ENCODE data around the gene SENP3. TPM values are rescaled to one million over a fixed set of nuclear protein-coding genes. Genes with fewer than 3 reads are reported as not detected.
"Not testable (repeated sequence)": the region's sequence is repeated elsewhere in the genome, so short reads cannot be mapped to it uniquely, and the experiment has no call there.

Gene SENP3
- total and polyA plus RNA-seq, 11 donors = 26.4 to 65.5 (median 29.1) TPM

GRCh38 chr17:7591596-7591995, 29.9 kb downstream of the SENP3 start:
- DNase-seq = no peak
- no peak for ATAC-seq
- H3K36me3 ChIP-seq = peaks cover 6 to 80% (median 71%) of the 10 kb centered on the region in 9 donors
- 81 to 92% (median 89%) methylated on average over 5 of the region's 5 CpGs for WGBS, 4 donors
- no peak overlapping the region for H3K4me3 ChIP-seq
- intact Hi-C loops (cut with DNase I) = no loop called here
- peaks cover 3 to 31% (median 15%) of the 10 kb centered on the region in 12 donors for H3K4me1 ChIP-seq
- H3K9me3 ChIP-seq = no peaks in the 10 kb centered on the region
- no peak for TF ChIP-seq POLR2A (IDR thresholded peaks at IDR 0.05)
- TF ChIP-seq CTCF (IDR thresholded peaks at IDR 0.05) = no peak
- H3K27me3 ChIP-seq = no peaks in the 10 kb centered on the region
- no peak overlapping the region for H3K27ac ChIP-seq

- WGBS, 4 donors = 89 to 94% (median 94%) methylated on average over 23 of the region's 23 CpGs
- Histone ChIP-seq H3K9me3 (no peaks in the 10 kb centered on the region), H3K27me3 (no peaks in the 10 kb centered on the region), H3K27ac (no peak overlapping the region), H3K4me3 (no peak overlapping the region), H3K4me1 (peaks cover 3 to 24% (median 15%) of the 10 kb centered on the region in 12 donors), H3K36me3 (peaks cover 6 to 83% (median 74%) of the 10 kb centered on the region in 9 donors)
- intact Hi-C loops (cut with DNase I) = no loop called here
- TF ChIP-seq POLR2A (IDR thresholded peaks at IDR 0.05) (no peak), CTCF (IDR thresholded peaks at IDR 0.05) (no peak)
- DNase-seq = no peak
- no peak for ATAC-seq
These were observed 30.8 kb downstream of the SENP3 start for GRCh38 chr17:7592422-7593021.

DNA sequence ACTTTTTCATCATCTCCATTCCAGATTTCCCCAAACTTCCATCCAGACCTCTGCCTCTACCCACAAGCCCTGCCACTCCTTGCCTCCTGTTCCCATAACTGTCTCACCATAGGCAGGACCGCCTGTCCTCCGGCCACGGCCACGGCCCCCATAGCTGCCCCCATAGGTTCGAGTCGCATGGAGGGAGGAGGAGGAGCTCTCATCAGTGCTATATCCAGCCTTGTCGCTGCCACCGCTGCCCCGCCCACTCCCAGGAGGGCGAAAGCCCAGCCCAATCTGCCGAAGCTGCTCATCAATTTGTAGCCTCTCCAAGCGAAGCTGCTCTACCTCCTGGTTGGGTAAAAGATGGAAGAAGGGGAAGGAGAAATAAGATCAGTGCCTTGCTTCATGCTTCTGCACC, 31.6 kb downstream of the SENP3 start:
- peaks cover 6 to 81% (median 74%) of the 10 kb centered on the region in 9 donors for H3K36me3 ChIP-seq
- WGBS, 4 donors = 76 to 80% (median 79%) methylated on average over 12 of the region's 12 CpGs
- intact Hi-C loops (cut with DNase I) = no loop called here

GRCh38 chr17:7597561-7597960, 35.8 kb downstream of the SENP3 start:
- H3K36me3 ChIP-seq = peaks cover 19 to 97% (median 96%) of the 10 kb centered on the region in 9 donors
- intact Hi-C loops (cut with DNase I); DNase-seq; H3K4me1 ChIP-seq; H3K27me3 ChIP-seq; H3K27ac ChIP-seq; H3K9me3 ChIP-seq; ATAC-seq; H3K4me3 ChIP-seq: not testable (repeated sequence)
- WGBS, 4 donors = 83 to 97% (median 88%) methylated on average over 5 of the region's 5 CpGs

More for the DNA sequence above, 31.6 kb downstream of the SENP3 start:
- H3K27ac ChIP-seq = no peak overlapping the region
- H3K4me3 ChIP-seq = no peak overlapping the region
- H3K9me3 ChIP-seq = no peaks in the 10 kb centered on the region
- DNase-seq = no peak
- peaks cover 3 to 16% (median 13%) of the 10 kb centered on the region in 12 donors for H3K4me1 ChIP-seq
- ATAC-seq = no peak
- no peak for TF ChIP-seq POLR2A (IDR thresholded peaks at IDR 0.05)
- no peak for TF ChIP-seq CTCF (IDR thresholded peaks at IDR 0.05)
- no peaks in the 10 kb centered on the region for H3K27me3 ChIP-seq

DNA sequence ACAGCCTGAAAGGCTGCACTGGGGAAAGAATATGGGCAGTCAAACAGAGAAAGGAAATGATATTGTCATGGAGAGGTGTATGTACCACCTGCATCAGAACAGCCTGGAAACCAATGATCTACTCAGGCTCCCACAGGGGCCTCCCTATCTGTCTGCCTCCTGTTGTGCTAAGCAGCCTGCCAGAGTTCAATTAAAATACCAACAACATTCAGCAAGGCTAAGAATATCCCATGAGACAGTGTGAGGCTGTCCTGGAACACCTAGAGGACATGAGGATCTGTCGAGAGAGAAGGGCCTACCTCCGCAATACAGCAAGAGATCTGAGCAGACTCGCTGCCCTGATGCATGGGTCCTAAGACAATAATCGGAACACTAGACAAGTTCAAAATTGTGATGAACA, 44.6 kb downstream of the SENP3 start:
- intact Hi-C loops (cut with DNase I) = no loop called here
- peaks cover 0 to 39% (median 15%) of the 10 kb centered on the region in 12 donors for H3K4me1 ChIP-seq
- peaks cover 5 to 71% (median 51%) of the 10 kb centered on the region in 9 donors for H3K36me3 ChIP-seq
- ATAC-seq (peak; percentile 96 to 99 (median 97)), DNase-seq (peak in 2 of 5 donors; percentile 40 to 51)
- 64 to 65% (median 64%) methylated on average over 4 of the region's 4 CpGs for WGBS, 4 donors
- no peaks in the 10 kb centered on the region for H3K27me3 ChIP-seq
- H3K9me3 ChIP-seq = no peaks in the 10 kb centered on the region
- TF ChIP-seq CTCF (IDR thresholded peaks at IDR 0.05) (no peak), POLR2A (IDR thresholded peaks at IDR 0.05) (peak in 1 of 2 donors; percentile 13)
- peak overlapping the region; percentile 48 to 93 (median 82) for H3K27ac ChIP-seq
- no peak overlapping the region for H3K4me3 ChIP-seq

Data from heart left ventricle (tissue), 16 donors.